HCT116 (cell line): ENCODE results near the gene SRPK3.

ENCODE experiments used
- CTCF ChIP-seq, 3 experiments: fragments of 200-600 bp in 1 of 3; sonication (generic) in 1 of 3; IDR thresholded peaks in 2 of 3; conservative IDR thresholded peaks in 1 of 3; 2 replicates each; pipeline ENCODE4 v1.5.1; 2012 to 2017; ENCODE audit warnings: low read depth in 2 of 3, low read length in 2 of 3, antibody characterized with exemption in 1 of 3, borderline replicate concordance in 1 of 3, control low read depth in 1 of 3, mild to moderate bottlenecking in 1 of 3, mixed read lengths in 1 of 3, mixed run types in 1 of 3, moderate library complexity in 1 of 3; ENCODE audit not compliant: insufficient read depth in 1 of 3
- ELF1 ChIP-seq: IDR thresholded peaks from 2 replicates; pipeline ENCODE4 v1.6.1; 2012; ENCODE audit warnings: low read depth, borderline replicate concordance
- EZH2 ChIP-seq: fragments of 200-600 bp; sonication (generic); IDR thresholded peaks from 2 replicates; pipeline ENCODE4 v1.6.1; 2017; ENCODE audit warnings: antibody characterized with exemption, mixed run types
- EZH2phosphoT487 ChIP-seq: fragments of 200-600 bp; IDR thresholded peaks from 2 replicates; pipeline ENCODE4 v1.6.1; 2018; ENCODE audit warnings: antibody characterized with exemption, borderline replicate concordance
- POLR2A ChIP-seq: IDR thresholded peaks from 2 replicates; pipeline ENCODE4 v1.7.0; 2011; ENCODE audit warnings: borderline replicate concordance; ENCODE audit not compliant: insufficient read depth, insufficient read length; ENCODE audit errors: extremely low read depth
- POLR2AphosphoS5 ChIP-seq: IDR thresholded peaks from 2 replicates; pipeline ENCODE4 v1.6.1; 2011; ENCODE audit warnings: mild to moderate bottlenecking, low read depth, low read length, moderate library complexity
- SP1 ChIP-seq: IDR thresholded peaks from 2 replicates; pipeline ENCODE4 v1.6.1; 2012; ENCODE audit warnings: low read depth
- ZBTB33 ChIP-seq: IDR thresholded peaks from 2 replicates; pipeline ENCODE4 v1.6.1; 2011; ENCODE audit warnings: mild to moderate bottlenecking, low read length, moderate library complexity; ENCODE audit not compliant: insufficient replicate concordance; ENCODE audit errors: extremely low read depth
- ZNF274 ChIP-seq: fragments of 200-500 bp; sonication (Bioruptor generic); IDR thresholded peaks from 2 replicates; pipeline ENCODE4 v1.6.1; 2014; ENCODE audit warnings: mild to moderate bottlenecking, low read depth, low read length, inconsistent platforms

GRCh38 chrX:153799326-153799725 lies 18.5 kb downstream of the SRPK3 start:
- TF ChIP-seq ZNF274 = no peak
- TF ChIP-seq CTCF (IDR thresholded peaks at IDR 0.05 in 2 of 3, conservative IDR thresholded peaks at IDR 0.05 in 1 of 3; ENCODE audit: borderline replicate concordance in 1 of 3, insufficient read depth in 1 of 3, low read depth in 2 of 3, low read length in 2 of 3) = no peak
- no peak for TF ChIP-seq POLR2A
- TF ChIP-seq SP1 = no peak
- TF ChIP-seq EZH2 = no peak
- no peak for TF ChIP-seq EZH2phosphoT487
- no peak for TF ChIP-seq ELF1
- no peak for TF ChIP-seq POLR2AphosphoS5
- no peak for TF ChIP-seq ZBTB33
